Measurements from ENCODE around the gene SLC22A15.

SLC22A15 gene

GRCh38 chr1:115952547-115952946 is 23.8 kb upstream of the SLC22A15 start:
- Histone ChIP-seq H3K4me3 (ENCODE audit: insufficient read depth in 1 of 2, low read depth in 1 of 2, low read length in 2 of 2) (no peak overlapping the region), H2AFZ (ENCODE audit: low read depth, low read length) (no peak overlapping the region), H2BK120ac (ENCODE audit: low read depth, low read length) (no peak overlapping the region), H3K18ac (ENCODE audit: low read depth in 1 of 2, low read length in 2 of 2) (no peak overlapping the region), H2BK15ac (ENCODE audit: low read depth, poor library complexity, severe bottlenecking) (no peak overlapping the region), H2BK5ac (ENCODE audit: low read depth, low read length, poor library complexity, severe bottlenecking) (no peak overlapping the region), H3K36me3 (ENCODE audit: control insufficient read depth in 1 of 2, insufficient read depth in 2 of 2, low read depth in 1 of 2, low read length in 2 of 2) (no peaks in the 10 kb centered on the region), H3K27me3 (ENCODE audit: control insufficient read depth in 1 of 2, insufficient read depth in 1 of 2, low read length in 2 of 2) (peaks cover 0 to 16% of the 10 kb centered on the region in 2 experiments), H4K91ac (ENCODE audit: low read length) (no peak overlapping the region), H2BK12ac (ENCODE audit: low read length in 2 of 2) (no peak overlapping the region), H3K9me3 (ENCODE audit: control insufficient read depth, low read length) (no peaks in the 10 kb centered on the region), H2AK5ac (ENCODE audit: low read length, severe bottlenecking) (no peak overlapping the region), H3K4me2 (ENCODE audit: low read length, poor library complexity, severe bottlenecking) (no peak overlapping the region), H3K4ac (ENCODE audit: low read depth in 1 of 2, low read length in 2 of 2) (no peak overlapping the region), H4K8ac (ENCODE audit: low read length) (no peak overlapping the region), H3K4me1 (ENCODE audit: control insufficient read depth, insufficient read depth, low read depth, low read length) (no peaks in the 10 kb centered on the region), H3K23ac (ENCODE audit: low read length in 2 of 2) (no peak overlapping the region), H3K14ac (ENCODE audit: low read length in 2 of 2) (no peak overlapping the region), H3K79me1 (replicated peaks; ENCODE audit: low read length, poor library complexity, severe bottlenecking) (no peaks in the 10 kb centered on the region), H3K9ac (ENCODE audit: low read length) (no peak overlapping the region), H3K27ac (ENCODE audit: low read length, poor library complexity, severe bottlenecking) (no peak overlapping the region)
- DNase-seq: no peak
- WGBS: no CpG with 5 or more reads among the region's 1 CpG

GRCh38 chr1:115953180-115953579 is 23.1 kb upstream of the SLC22A15 start:
- Histone ChIP-seq H3K14ac (ENCODE audit: low read length in 2 of 2) (no peak overlapping the region), H2AFZ (ENCODE audit: low read depth, low read length) (no peak overlapping the region), H3K4me3 (ENCODE audit: insufficient read depth in 1 of 2, low read depth in 1 of 2, low read length in 2 of 2) (no peak overlapping the region), H4K91ac (ENCODE audit: low read length) (no peak overlapping the region), H3K27me3 (ENCODE audit: control insufficient read depth in 1 of 2, insufficient read depth in 1 of 2, low read length in 2 of 2) (peaks cover 0 to 16% of the 10 kb centered on the region in 2 experiments), H3K18ac (ENCODE audit: low read depth in 1 of 2, low read length in 2 of 2) (no peak overlapping the region), H3K9me3 (ENCODE audit: control insufficient read depth, low read length) (no peaks in the 10 kb centered on the region), H3K36me3 (ENCODE audit: control insufficient read depth in 1 of 2, insufficient read depth in 2 of 2, low read depth in 1 of 2, low read length in 2 of 2) (no peaks in the 10 kb centered on the region), H2BK15ac (ENCODE audit: low read depth, poor library complexity, severe bottlenecking) (no peak overlapping the region), H2BK120ac (ENCODE audit: low read depth, low read length) (no peak overlapping the region), H2BK12ac (ENCODE audit: low read length in 2 of 2) (no peak overlapping the region), H3K23ac (ENCODE audit: low read length in 2 of 2) (no peak overlapping the region), H3K27ac (ENCODE audit: low read length, poor library complexity, severe bottlenecking) (no peak overlapping the region), H3K79me1 (replicated peaks; ENCODE audit: low read length, poor library complexity, severe bottlenecking) (no peaks in the 10 kb centered on the region), H2AK5ac (ENCODE audit: low read length, severe bottlenecking) (no peak overlapping the region), H3K4me2 (ENCODE audit: low read length, poor library complexity, severe bottlenecking) (no peak overlapping the region), H3K4me1 (ENCODE audit: control insufficient read depth, insufficient read depth, low read depth, low read length) (no peaks in the 10 kb centered on the region), H2BK5ac (ENCODE audit: low read depth, low read length, poor library complexity, severe bottlenecking) (no peak overlapping the region), H3K9ac (ENCODE audit: low read length) (no peak overlapping the region), H4K8ac (ENCODE audit: low read length) (no peak overlapping the region), H3K4ac (ENCODE audit: low read depth in 1 of 2, low read length in 2 of 2) (no peak overlapping the region)
- no peak for DNase-seq
- WGBS: no CpG with 5 or more reads among the region's 1 CpG

- Histone ChIP-seq H3K36me3 (ENCODE audit: control insufficient read depth in 1 of 2, insufficient read depth in 2 of 2, low read depth in 1 of 2, low read length in 2 of 2) (no peaks in the 10 kb centered on the region), H2BK120ac (ENCODE audit: low read depth, low read length) (no peak overlapping the region), H2AFZ (ENCODE audit: low read depth, low read length) (no peak overlapping the region), H3K79me1 (replicated peaks; ENCODE audit: low read length, poor library complexity, severe bottlenecking) (no peaks in the 10 kb centered on the region), H3K9me3 (ENCODE audit: control insufficient read depth, low read length) (no peaks in the 10 kb centered on the region), H4K91ac (ENCODE audit: low read length) (no peak overlapping the region), H3K4ac (ENCODE audit: low read depth in 1 of 2, low read length in 2 of 2) (no peak overlapping the region), H3K4me1 (ENCODE audit: control insufficient read depth, insufficient read depth, low read depth, low read length) (no peaks in the 10 kb centered on the region), H3K9ac (ENCODE audit: low read length) (no peak overlapping the region), H2BK15ac (ENCODE audit: low read depth, poor library complexity, severe bottlenecking) (no peak overlapping the region), H2BK12ac (ENCODE audit: low read length in 2 of 2) (no peak overlapping the region), H3K14ac (ENCODE audit: low read length in 2 of 2) (no peak overlapping the region), H2BK5ac (ENCODE audit: low read depth, low read length, poor library complexity, severe bottlenecking) (no peak overlapping the region), H3K4me3 (ENCODE audit: insufficient read depth in 1 of 2, low read depth in 1 of 2, low read length in 2 of 2) (no peak overlapping the region), H3K23ac (ENCODE audit: low read length in 2 of 2) (no peak overlapping the region), H3K27ac (ENCODE audit: low read length, poor library complexity, severe bottlenecking) (no peak overlapping the region), H4K8ac (ENCODE audit: low read length) (no peak overlapping the region), H3K27me3 (ENCODE audit: control insufficient read depth in 1 of 2, insufficient read depth in 1 of 2, low read length in 2 of 2) (peaks cover 0 to 19% of the 10 kb centered on the region in 2 experiments), H3K4me2 (ENCODE audit: low read length, poor library complexity, severe bottlenecking) (no peak overlapping the region), H2AK5ac (ENCODE audit: low read length, severe bottlenecking) (no peak overlapping the region), H3K18ac (ENCODE audit: low read depth in 1 of 2, low read length in 2 of 2) (no peak overlapping the region)
- no peak for DNase-seq
- WGBS: 78% methylated on average over 2 of the region's 2 CpGs
Measured at GRCh38 chr1:115954684-115955083, 21.6 kb upstream of the SLC22A15 start.

GRCh38 chr1:115955228-115955627 is 21.1 kb upstream of the SLC22A15 start:
- Histone ChIP-seq H2BK12ac (ENCODE audit: low read length in 2 of 2) (no peak overlapping the region), H3K23ac (ENCODE audit: low read length in 2 of 2) (no peak overlapping the region), H4K8ac (ENCODE audit: low read length) (peak overlapping the region; percentile 64), H2AK5ac (ENCODE audit: low read length, severe bottlenecking) (no peak overlapping the region), H3K4me1 (ENCODE audit: control insufficient read depth, insufficient read depth, low read depth, low read length) (no peaks in the 10 kb centered on the region), H3K9me3 (ENCODE audit: control insufficient read depth, low read length) (no peaks in the 10 kb centered on the region), H3K14ac (ENCODE audit: low read length in 2 of 2) (no peak overlapping the region), H4K91ac (ENCODE audit: low read length) (no peak overlapping the region), H2BK120ac (ENCODE audit: low read depth, low read length) (no peak overlapping the region), H3K4me3 (ENCODE audit: insufficient read depth in 1 of 2, low read depth in 1 of 2, low read length in 2 of 2) (no peak overlapping the region), H3K27me3 (ENCODE audit: control insufficient read depth in 1 of 2, insufficient read depth in 1 of 2, low read length in 2 of 2) (peaks cover 0 to 22% of the 10 kb centered on the region in 2 experiments), H2AFZ (ENCODE audit: low read depth, low read length) (no peak overlapping the region), H3K27ac (ENCODE audit: low read length, poor library complexity, severe bottlenecking) (no peak overlapping the region), H3K4me2 (ENCODE audit: low read length, poor library complexity, severe bottlenecking) (no peak overlapping the region), H3K79me1 (replicated peaks; ENCODE audit: low read length, poor library complexity, severe bottlenecking) (no peaks in the 10 kb centered on the region), H3K36me3 (ENCODE audit: control insufficient read depth in 1 of 2, insufficient read depth in 2 of 2, low read depth in 1 of 2, low read length in 2 of 2) (no peaks in the 10 kb centered on the region), H3K9ac (ENCODE audit: low read length) (no peak overlapping the region), H3K4ac (ENCODE audit: low read depth in 1 of 2, low read length in 2 of 2) (no peak overlapping the region), H2BK15ac (ENCODE audit: low read depth, poor library complexity, severe bottlenecking) (no peak overlapping the region), H2BK5ac (ENCODE audit: low read depth, low read length, poor library complexity, severe bottlenecking) (no peak overlapping the region), H3K18ac (ENCODE audit: low read depth in 1 of 2, low read length in 2 of 2) (no peak overlapping the region)
- DNase-seq: no peak
- 76% methylated on average over 1 of the region's 1 CpG for WGBS

Data from mesenchymal stem cell (in vitro differentiated cells and primary cell).